GM12878 (cell line): Measurements from ENCODE around the gene SANBR. TPM values are rescaled to one million over a fixed set of nuclear protein-coding genes. Genes with fewer than 3 reads are reported as not detected.
"Not testable (repeated sequence)": the region's sequence is repeated elsewhere in the genome, so short reads cannot be mapped to it uniquely, and the experiment has no call there.

Experiments
- ATAC-seq: fragments of 200-7000 bp; cut with Tn5 transposase; 3 replicates; pipeline ENCODE4 v1.9.1; 2020; ENCODE audit warnings: mild to moderate bottlenecking, moderate library complexity
- BruUV-seq: library from RNA; stranded (reverse); fragments of 400-500 nt; replicated peaks from 2 replicates; lab custom pipeline; 2021; lab: Mats Ljungman, UMichigan
- CTCF ChIA-PET: fragments of 300-600 bp; sonication (Branson Sonifier 250); formaldehyde crosslinking; extraction: SDS; loops from one replicate; lab custom pipeline; 2021; ENCODE audit warnings: inconsistent platforms; lab: Yijun Ruan, JAX
- POLR2A ChIA-PET: fragments of 350-600 bp; formaldehyde crosslinking; extraction: SDS; loops from one replicate; lab custom pipeline; 2021; ENCODE audit warnings: inconsistent platforms; lab: Charles Lee
- RAD21 ChIA-PET: fragments of 300-600 bp; sonication (Branson Sonifier 250); formaldehyde crosslinking; loops from one replicate; lab custom pipeline; 2023; ENCODE audit warnings: antibody characterized with exemption; ENCODE audit not compliant: unreplicated experiment; lab: Charles Lee
- SMC1A ChIA-PET: fragments of 300-600 bp; sonication (Branson Sonifier 250); formaldehyde crosslinking; loops from one replicate; lab custom pipeline; 2023; ENCODE audit not compliant: unreplicated experiment, uncharacterized antibody; lab: Charles Lee
- DNase-seq: peaks from one replicate; pipeline ENCODE4 v3.0.0-alpha.2; 2011; ENCODE audit warnings: low read depth, low spot score
- FAIRE-seq: peaks from 3 replicates; lab custom pipeline; 2011; peaks lifted over from hg19 to GRCh38; lab: Jason Lieb, UNC
- H2AFZ ChIP-seq: 2 replicates; pipeline ENCODE4 v1.6.0; 2011; ENCODE audit warnings: low read depth, low read length, control low read depth; ENCODE audit not compliant: control insufficient read depth
- H3K27ac ChIP-seq: 2 replicates; pipeline ENCODE4 v1.5.1; 2011; ENCODE audit warnings: control low read depth; ENCODE audit not compliant: control insufficient read depth, insufficient read depth
- H3K27me3 ChIP-seq, 2 experiments: replicated peaks in 1 of 2; 2 replicates each; pipeline versions ENCODE4 v1.6.0 to v1.6.1; 2011; ENCODE audit warnings: low read length in 1 of 2; ENCODE audit not compliant: control insufficient read depth in 2 of 2, insufficient read depth in 2 of 2
- H3K36me3 ChIP-seq, 2 experiments: 2 replicates each; pipeline ENCODE4 v1.5.1; 2011; ENCODE audit warnings: low read length in 1 of 2; ENCODE audit not compliant: control insufficient read depth in 2 of 2, insufficient read depth in 2 of 2
- H3K4me1 ChIP-seq: 2 replicates; pipeline ENCODE4 v1.6.1; 2011; ENCODE audit warnings: mild to moderate bottlenecking, low read length, moderate library complexity, mixed read lengths; ENCODE audit not compliant: control insufficient read depth, insufficient read depth
- H3K4me2 ChIP-seq: 2 replicates; pipeline ENCODE4 v1.6.0; 2011; ENCODE audit warnings: control low read depth; ENCODE audit not compliant: control insufficient read depth, insufficient read depth
- H3K4me3 ChIP-seq: fragments of 200-600 bp; sonication (generic); 2 replicates; pipeline ENCODE4 v1.5.1; 2016
- H3K79me2 ChIP-seq: 2 replicates; pipeline ENCODE4 v1.6.0; 2011; ENCODE audit warnings: low read length; ENCODE audit not compliant: control insufficient read depth, insufficient read depth
- H3K9ac ChIP-seq: 2 replicates; pipeline ENCODE4 v1.8.0; 2011; ENCODE audit warnings: low read length, control low read depth, mixed read lengths; ENCODE audit not compliant: control insufficient read depth, insufficient read depth
- H3K9me3 ChIP-seq: replicated peaks from 3 replicates; pipeline ENCODE4 v1.5.1; 2011; ENCODE audit warnings: mild to moderate bottlenecking, low read length; ENCODE audit not compliant: control insufficient read depth, insufficient read depth
- H4K20me1 ChIP-seq: 2 replicates; pipeline ENCODE4 v1.6.0; 2011; ENCODE audit not compliant: control insufficient read depth, insufficient read depth
- MEF2A ChIP-seq: IDR thresholded peaks from 2 replicates; pipeline ENCODE4 v1.6.1; 2011; ENCODE audit warnings: low read depth, mild to moderate bottlenecking, low read length, moderate library complexity; ENCODE audit not compliant: insufficient read depth
- PBX3 ChIP-seq: IDR thresholded peaks from 2 replicates; pipeline ENCODE4 v1.6.1; 2011; ENCODE audit warnings: mild to moderate bottlenecking, low read depth, low read length, moderate library complexity; ENCODE audit not compliant: insufficient replicate concordance
- POLR2AphosphoS5 ChIP-seq: IDR thresholded peaks from 2 replicates; pipeline ENCODE4 v1.6.1; 2011; ENCODE audit warnings: mild to moderate bottlenecking, low read length, inconsistent platforms
- TBL1XR1 ChIP-seq: IDR thresholded peaks from 2 replicates; pipeline ENCODE4 v1.6.1; 2012; ENCODE audit warnings: low read depth, low read length, improper control_type of control experiment
- USF1 ChIP-seq: IDR thresholded peaks from 2 replicates; pipeline ENCODE4 v1.6.1; 2011; ENCODE audit warnings: borderline replicate concordance, low read depth, mild to moderate bottlenecking, moderate library complexity, mixed read lengths, low read length; ENCODE audit not compliant: insufficient read depth; ENCODE audit errors: extremely low read length
- WGBS: methylation state at CpG from one replicate; pipeline ENCODE4 v1.1.6; 2016; ENCODE audit warnings: low lambda C conversion rate; ENCODE audit not compliant: insufficient replicate concordance, insufficient coverage; ENCODE audit errors: missing lambda C conversion rate; 5-methylcytosine and 5-hydroxymethylcytosine counted together
- in situ Hi-C: fragments of 300-500 bp; cut with MboI; formaldehyde crosslinking; loops from 9 replicates; pipeline ENCODE4 v1.14.3; 2018; ENCODE audit warnings: mixed read lengths
- intact Hi-C: fragments of 100-400 bp; cut with micrococcal nuclease; formaldehyde crosslinking; loops from one replicate; pipeline ENCODE4 v1.14.2; 2022; ENCODE audit not compliant: unreplicated experiment
- polyA plus RNA-seq, 11 experiments: library from polyadenylated mRNA; depleted of rRNA in 4 of 11; unstranded in 6 of 11; stranded (reverse) in 5 of 11; fragments of >200 nt; fragmentation: Nextera tagmentation in 4 of 11; fragmentation: Illumina TruSeq in 1 of 11; extraction: Ambion mirVana in 4 of 11; extraction: Trizol in 1 of 11; gene quantifications; 1 replicate in 1 of 11; 2 replicates in 10 of 11; pipeline versions ENCODE4 v1.2.1 to v1.2.3, GENCODE V29; 2011 to 2016; ENCODE audit warnings: inconsistent platforms in 2 of 11, missing spikeins in 2 of 11, low read depth in 1 of 11
- total RNA-seq, 4 experiments: library from RNA; depleted of rRNA in 3 of 4; stranded (reverse); fragments of >200 nt in 3 of 4; fragmentation: Illumina TruSeq in 1 of 4; extraction: Trizol in 1 of 4; gene quantifications; 2 replicates each; pipeline versions ENCODE4 v1.2.1 to v1.2.3, GENCODE V29; 2013 to 2021

Gene SANBR
- total and polyA plus RNA-seq, 10 of the 15 experiments (the other 5 are each of a cell fraction or from before 2014, with no cell fraction given) = 2.2 to 11.0 (median 7.0) TPM

- TF ChIP-seq PBX3 (no peak), POLR2AphosphoS5 (no peak), MEF2A (no peak), TBL1XR1 (no peak), USF1 (no peak)
- TF ChIP-seq, all 136 proteins: peak for 0
Measured at GRCh38 chr2:61029533-61029932, 36.1 kb upstream of the SANBR start (continued).

- in situ Hi-C loops, H3K9me3 ChIP-seq, ATAC-seq, DNase-seq, RAD21 ChIA-PET, FAIRE-seq, H2AFZ ChIP-seq, H4K20me1 ChIP-seq, CTCF ChIA-PET, H3K4me3 ChIP-seq, H3K27me3 ChIP-seq, H3K79me2 ChIP-seq, intact Hi-C loops, H3K4me1 ChIP-seq, H3K9ac ChIP-seq, POLR2A ChIA-PET, BruUV-seq, H3K4me2 ChIP-seq, H3K27ac ChIP-seq: not testable (repeated sequence)
- peaks cover 0 to 13% of the 10 kb centered on the region in 2 experiments; a peak in 2 of 4 replicates for H3K36me3 ChIP-seq
- 98% methylated on average over 9 of the region's 9 CpGs for WGBS
- SMC1A ChIA-PET = interaction anchor here (0.6 kb wide), 1 partner anchor 143 kb away, joined by 3 read pairs; no protein-coding TSS in a partner anchor
Measured at GRCh38 chr2:61034592-61034991, 31.1 kb upstream of the SANBR start.

- H3K27ac ChIP-seq, H3K4me2 ChIP-seq, SMC1A ChIA-PET, H3K9me3 ChIP-seq, H3K27me3 ChIP-seq, ATAC-seq, CTCF ChIA-PET, POLR2A ChIA-PET, DNase-seq, intact Hi-C loops, RAD21 ChIA-PET, H3K4me1 ChIP-seq, H2AFZ ChIP-seq, H3K9ac ChIP-seq, in situ Hi-C loops, H4K20me1 ChIP-seq, BruUV-seq, H3K79me2 ChIP-seq, FAIRE-seq, H3K4me3 ChIP-seq: not testable (repeated sequence)
- peaks cover 0 to 11% of the 10 kb centered on the region in 2 experiments; a peak in 2 of 4 replicates for H3K36me3 ChIP-seq
- WGBS = 97% methylated on average over 2 of the region's 2 CpGs
Measured at GRCh38 chr2:61036643-61037042, 29.0 kb upstream of the SANBR start.
